GM10266 (cell line): ENCODE measurements around the gene C17orf107.

Experiments
- DNase-seq: peaks from one replicate; pipeline ENCODE4 v3.0.0; 2012; ENCODE audit errors: extremely low spot score
- TF ChIP-seq, protein P1 (sequence below): IDR thresholded peaks from 2 replicates; pipeline ENCODE4 v1.5.1; 2012; ENCODE audit warnings: mild to moderate bottlenecking, low read depth; ENCODE audit not compliant: control insufficient read depth, insufficient read depth; ENCODE audit errors: missing control alignments

The C17orf107 gene

DNA sequence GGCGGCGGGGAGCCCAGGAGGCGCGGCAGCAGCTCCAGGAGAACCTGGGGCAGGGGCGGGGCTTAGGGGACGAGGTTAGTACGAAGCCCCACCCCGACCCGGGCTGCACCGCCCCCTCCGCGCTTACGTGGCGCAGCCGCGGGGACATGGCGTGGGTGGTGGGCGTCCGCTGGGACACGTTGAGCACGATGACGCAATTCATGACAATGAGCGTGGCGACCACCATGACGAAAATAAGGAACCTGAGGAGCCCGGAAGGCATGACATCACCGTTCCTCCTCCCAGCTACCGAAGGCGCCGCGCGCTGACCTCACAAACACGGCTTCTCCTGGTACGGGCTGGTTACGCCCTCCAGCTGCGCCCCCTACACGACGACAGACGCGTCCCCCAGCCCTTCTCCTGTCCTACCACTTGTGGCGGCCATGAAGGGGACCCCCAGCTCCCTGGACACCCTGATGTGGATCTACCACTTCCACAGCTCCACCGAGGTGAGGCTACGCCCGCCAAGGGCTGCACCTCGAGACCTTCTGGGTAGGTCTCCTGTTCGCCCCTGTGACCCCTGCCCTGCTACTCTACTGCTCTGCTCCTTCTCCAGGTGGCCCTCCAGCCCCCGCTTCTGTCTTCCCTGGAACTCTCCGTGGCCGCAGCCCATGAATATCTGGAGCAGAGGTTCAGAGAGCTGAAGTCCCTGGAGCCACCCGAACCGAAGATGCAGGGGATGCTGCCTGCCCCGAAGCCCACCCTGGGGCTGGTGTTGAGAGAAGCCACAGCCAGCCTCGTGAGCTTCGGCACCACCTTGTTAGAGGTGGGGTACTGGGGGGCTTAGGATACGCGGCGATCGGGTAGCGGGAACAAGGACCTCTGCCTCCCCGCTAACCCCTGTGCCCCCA is at the start of gene C17orf107:
Gene C17orf107 (plus strand): TSS at position 196 of the 890 bp plus-strand sequence. CDS start 227 bp downstream, at position 423.
- TF ChIP-seq, protein P1, sequence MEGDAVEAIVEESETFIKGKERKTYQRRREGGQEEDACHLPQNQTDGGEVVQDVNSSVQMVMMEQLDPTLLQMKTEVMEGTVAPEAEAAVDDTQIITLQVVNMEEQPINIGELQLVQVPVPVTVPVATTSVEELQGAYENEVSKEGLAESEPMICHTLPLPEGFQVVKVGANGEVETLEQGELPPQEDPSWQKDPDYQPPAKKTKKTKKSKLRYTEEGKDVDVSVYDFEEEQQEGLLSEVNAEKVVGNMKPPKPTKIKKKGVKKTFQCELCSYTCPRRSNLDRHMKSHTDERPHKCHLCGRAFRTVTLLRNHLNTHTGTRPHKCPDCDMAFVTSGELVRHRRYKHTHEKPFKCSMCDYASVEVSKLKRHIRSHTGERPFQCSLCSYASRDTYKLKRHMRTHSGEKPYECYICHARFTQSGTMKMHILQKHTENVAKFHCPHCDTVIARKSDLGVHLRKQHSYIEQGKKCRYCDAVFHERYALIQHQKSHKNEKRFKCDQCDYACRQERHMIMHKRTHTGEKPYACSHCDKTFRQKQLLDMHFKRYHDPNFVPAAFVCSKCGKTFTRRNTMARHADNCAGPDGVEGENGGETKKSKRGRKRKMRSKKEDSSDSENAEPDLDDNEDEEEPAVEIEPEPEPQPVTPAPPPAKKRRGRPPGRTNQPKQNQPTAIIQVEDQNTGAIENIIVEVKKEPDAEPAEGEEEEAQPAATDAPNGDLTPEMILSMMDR: no peak
- DNase-seq: peak; percentile 91

DNA sequence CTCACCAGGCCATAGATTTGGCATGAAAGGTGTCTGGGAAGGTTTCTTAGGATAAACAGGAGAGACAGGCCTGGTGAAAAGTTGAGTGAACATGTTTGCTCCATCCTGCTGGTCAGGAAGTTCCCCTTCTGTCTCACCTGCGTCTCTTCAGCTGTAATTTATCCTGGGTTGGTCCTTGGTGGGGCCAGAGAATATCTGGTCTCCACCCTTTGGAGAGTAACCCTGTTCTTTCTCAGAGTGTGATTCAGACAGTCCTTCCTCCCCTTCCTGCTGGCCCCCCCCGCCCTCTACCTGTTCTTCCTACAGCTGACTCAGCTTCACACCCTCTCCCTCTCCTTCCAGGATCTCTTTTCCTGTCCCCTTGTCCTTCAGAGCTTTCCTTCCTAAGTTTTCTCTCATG is 49.1 kb upstream of the C17orf107 start:
- TF ChIP-seq, protein P1: no peak
- no peak for DNase-seq

DNA sequence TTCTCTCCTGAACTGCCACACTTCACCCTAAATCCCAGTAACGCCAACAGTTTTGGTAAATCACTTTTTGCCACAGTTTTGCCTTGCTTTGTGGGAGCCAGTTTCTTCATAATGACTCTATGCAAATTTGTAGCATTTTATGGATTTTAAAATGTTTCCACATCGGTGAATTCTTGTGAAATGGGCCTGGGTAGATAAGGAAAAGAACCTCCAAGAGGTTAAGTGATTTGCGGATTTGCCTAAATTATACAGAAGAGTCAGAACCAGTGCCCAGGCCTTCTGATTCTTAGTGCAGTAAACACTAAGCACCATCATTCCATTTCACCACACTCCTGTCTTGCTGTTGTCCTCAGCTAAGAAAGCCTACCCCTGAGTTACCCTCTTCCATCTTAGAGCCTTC is 48.3 kb upstream of the C17orf107 start:
- TF ChIP-seq, protein P1: no peak
- DNase-seq: no peak

DNA sequence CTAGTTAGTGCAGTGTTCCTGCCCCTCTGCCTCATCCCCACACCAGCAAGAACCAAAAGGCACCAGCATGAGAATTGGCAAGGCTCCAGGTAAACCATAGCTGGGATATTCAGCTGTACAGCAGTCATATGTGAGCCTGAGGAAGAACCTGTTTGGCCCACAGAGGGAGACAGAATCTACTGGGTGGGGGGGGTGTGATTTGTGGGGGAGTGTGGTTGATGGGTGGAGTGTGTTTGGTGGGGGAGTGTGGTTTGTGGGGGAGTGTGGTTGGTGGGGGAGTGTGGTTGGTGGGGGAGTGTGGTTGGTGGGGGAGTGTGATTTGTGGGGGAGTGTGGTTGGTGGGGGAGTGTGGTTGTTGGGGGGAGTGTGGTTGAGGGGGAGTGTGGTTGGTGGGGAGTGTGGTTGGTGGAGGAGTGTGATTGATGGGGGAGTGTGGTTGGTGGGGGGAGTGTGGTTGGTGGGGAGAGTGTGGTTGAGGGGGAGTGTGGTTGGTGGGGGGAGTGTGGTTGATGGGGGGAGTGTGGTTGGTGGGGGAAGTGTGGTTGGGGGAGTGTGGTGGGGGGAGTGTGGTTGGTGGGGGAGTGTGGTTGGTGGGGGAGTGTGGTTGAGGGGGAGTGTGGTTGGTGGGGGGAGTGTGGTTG is 46.6 kb upstream of the C17orf107 start:
- TF ChIP-seq, protein P1: no peak
- no peak for DNase-seq

DNA sequence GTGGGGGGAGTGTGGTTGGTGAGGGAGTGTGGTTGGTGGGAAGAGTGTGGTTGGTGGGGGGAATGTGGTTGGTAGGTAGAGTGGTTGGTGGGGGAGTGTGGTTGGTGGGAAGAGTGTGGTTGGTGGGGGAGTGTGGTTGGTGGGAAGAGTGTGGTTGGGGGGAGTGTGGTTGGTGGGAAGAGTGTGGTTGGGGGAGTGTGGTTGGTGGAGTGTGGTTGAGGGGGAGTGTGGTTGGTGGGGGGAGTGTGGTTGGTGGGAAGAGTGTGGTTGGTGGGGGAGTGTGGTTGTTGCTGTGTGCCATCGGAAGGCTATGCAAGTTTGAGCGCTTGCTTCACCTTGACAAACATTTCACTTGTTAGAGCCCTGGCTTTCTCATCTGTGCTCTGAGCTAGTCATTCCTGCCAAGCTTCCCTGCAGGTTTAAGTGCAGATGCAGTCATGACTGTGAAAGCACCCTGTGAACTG is 46.1 kb upstream of the C17orf107 start:
- TF ChIP-seq, protein P1: no peak
- no peak for DNase-seq

DNA sequence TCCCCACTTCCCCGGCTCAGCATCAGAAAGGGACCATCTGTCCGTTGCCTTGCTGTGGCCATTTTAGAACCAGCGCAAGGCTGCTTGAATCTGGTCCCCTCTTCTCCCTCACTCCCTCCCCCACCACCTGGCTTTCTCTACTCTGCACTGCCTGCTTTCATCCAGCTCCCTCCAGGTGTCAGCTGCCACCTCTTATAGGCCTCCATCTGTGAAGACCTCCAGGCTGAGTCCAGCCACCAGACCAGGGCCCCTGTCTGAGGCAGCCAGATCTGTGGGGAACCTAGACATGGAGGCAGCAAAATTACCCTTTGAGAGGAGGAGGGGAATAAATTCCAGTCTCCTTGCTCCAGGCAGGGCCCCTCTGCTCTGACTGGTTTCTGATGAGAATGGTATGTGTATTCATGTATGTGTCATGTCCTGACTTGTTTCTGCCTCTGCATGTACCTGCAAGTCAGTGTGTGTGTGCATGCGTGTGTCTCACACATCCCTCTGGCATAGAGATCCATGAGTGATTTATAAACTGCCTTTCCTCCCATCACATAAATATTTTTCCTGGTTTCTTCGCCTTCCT is 45.1 kb upstream of the C17orf107 start:
- TF ChIP-seq, protein P1: no peak
- no peak for DNase-seq

DNA sequence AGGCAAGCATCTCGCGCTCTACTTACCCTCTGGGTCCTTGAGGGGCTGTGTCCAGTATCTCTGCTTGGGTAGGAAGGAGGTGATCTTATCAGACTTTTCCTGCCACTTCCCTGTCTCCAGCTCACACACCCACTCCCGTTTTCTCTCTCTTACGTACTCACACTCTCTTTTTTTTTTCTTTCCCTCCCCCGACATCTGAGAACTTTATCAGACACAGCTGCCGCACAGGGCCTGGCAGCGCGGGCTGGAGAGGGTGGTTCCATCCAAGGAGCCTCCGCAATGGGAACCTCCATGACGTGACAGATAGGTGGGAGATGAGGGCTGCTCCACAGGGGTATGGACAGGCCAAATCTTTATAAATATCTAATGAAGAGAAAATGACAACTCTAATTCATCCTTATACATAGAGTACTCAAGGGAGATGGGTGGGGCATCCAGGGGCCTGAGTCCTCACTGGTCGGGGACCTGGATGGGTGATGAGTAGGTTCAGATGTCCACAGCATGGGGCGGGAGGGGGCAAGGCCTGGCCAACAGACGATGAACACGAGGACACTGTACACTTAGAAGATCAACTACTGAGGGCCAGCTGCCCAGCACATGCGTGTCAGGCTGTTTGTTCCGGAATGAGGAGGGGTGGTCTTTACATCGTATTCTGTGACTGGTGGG is 42.9 kb upstream of the C17orf107 start:
- DNase-seq: no peak
- TF ChIP-seq, protein P1: no peak
